OCI-LY1 (cell line): Measurements from ENCODE around the gene ADGRB2.

Experiments used
- H2AFZ ChIP-seq: fragments of 200-600 bp; sonication (generic), shearing (Covaris generic); 2 replicates; pipeline ENCODE4 v1.6.0; 2014; ENCODE audit warnings: antibody characterized with exemption, mild to moderate bottlenecking, low read length
- H3F3A ChIP-seq: fragments of 200-600 bp; sonication (generic), shearing (Covaris generic); 2 replicates; pipeline ENCODE4 v1.6.0; 2014; ENCODE audit warnings: mild to moderate bottlenecking, antibody characterized with exemption, low read length, moderate library complexity; ENCODE audit not compliant: insufficient read depth
- H3K27ac ChIP-seq: fragments of 200-600 bp; sonication (generic); 2 replicates; pipeline ENCODE4 v1.5.1; 2014; ENCODE audit warnings: low read length, mixed run types, mild to moderate bottlenecking, low read depth; ENCODE audit not compliant: poor library complexity, severe bottlenecking
- H3K27me3 ChIP-seq: fragments of 200-600 bp; sonication (generic); 2 replicates; pipeline ENCODE4 v1.6.0; 2014; ENCODE audit warnings: antibody characterized with exemption, mild to moderate bottlenecking, low read length, moderate library complexity; ENCODE audit not compliant: insufficient read depth
- H3K36me3 ChIP-seq: fragments of 200-600 bp; sonication (generic); 2 replicates; pipeline ENCODE4 v1.6.1; 2014; ENCODE audit warnings: mild to moderate bottlenecking, antibody characterized with exemption, low read length, moderate library complexity, mixed read lengths; ENCODE audit not compliant: insufficient read depth
- H3K4me1 ChIP-seq: fragments of 200-600 bp; sonication (generic); 2 replicates; pipeline ENCODE4 v1.5.1; 2014; ENCODE audit warnings: mild to moderate bottlenecking, low read length, moderate library complexity; ENCODE audit not compliant: insufficient read depth, severe bottlenecking
- H3K4me2 ChIP-seq: fragments of 200-600 bp; sonication (generic), shearing (Covaris generic); 2 replicates; pipeline ENCODE4 v1.6.1; 2014; ENCODE audit warnings: low read length
- H3K4me3 ChIP-seq: fragments of 200-600 bp; sonication (generic); 2 replicates; pipeline ENCODE4 v1.5.1; 2014; ENCODE audit warnings: low read length, low read depth, mild to moderate bottlenecking, mixed read lengths; ENCODE audit not compliant: poor library complexity, severe bottlenecking
- H3K79me2 ChIP-seq: fragments of 200-600 bp; shearing (Covaris generic); 2 replicates; pipeline ENCODE4 v1.6.1; 2016; ENCODE audit warnings: mixed run types, low read length, mixed read lengths; ENCODE audit not compliant: insufficient read depth
- H3K9ac ChIP-seq: fragments of 200-600 bp; sonication (generic), shearing (Covaris generic); 2 replicates; pipeline ENCODE4 v1.6.1; 2014; ENCODE audit warnings: mild to moderate bottlenecking, low read length, mixed read lengths
- H3K9me2 ChIP-seq: fragments of 200-600 bp; sonication (generic), shearing (Covaris generic); 2 replicates; pipeline ENCODE4 v1.6.1; 2014; ENCODE audit warnings: low read depth, mild to moderate bottlenecking, low read length, mixed read lengths
- H3K9me3 ChIP-seq: fragments of 200-600 bp; shearing (Covaris generic); 2 replicates; pipeline ENCODE4 v1.6.1; 2014; ENCODE audit warnings: low read length, mixed read lengths
- H4K20me1 ChIP-seq: fragments of 200-600 bp; sonication (generic), shearing (Covaris generic); 2 replicates; pipeline ENCODE4 v1.6.0; 2016; ENCODE audit warnings: mild to moderate bottlenecking, low read length; ENCODE audit not compliant: insufficient read depth
- EZH2 ChIP-seq: fragments of 200-600 bp; sonication (generic), shearing (Covaris generic); IDR thresholded peaks from 2 replicates; pipeline ENCODE4 v1.8.0; 2017; ENCODE audit warnings: borderline replicate concordance, mixed run types, mild to moderate bottlenecking, antibody characterized with exemption, low read length, moderate library complexity, mixed read lengths
- TF ChIP-seq, protein P1 (sequence below): fragments of 200-600 bp; sonication (generic), shearing (Covaris generic); IDR thresholded peaks from 2 replicates; pipeline ENCODE4 v1.5.1; 2017; ENCODE audit warnings: mild to moderate bottlenecking, antibody characterized with exemption, low read length, moderate library complexity, mixed read lengths

Gene ADGRB2

DNA sequence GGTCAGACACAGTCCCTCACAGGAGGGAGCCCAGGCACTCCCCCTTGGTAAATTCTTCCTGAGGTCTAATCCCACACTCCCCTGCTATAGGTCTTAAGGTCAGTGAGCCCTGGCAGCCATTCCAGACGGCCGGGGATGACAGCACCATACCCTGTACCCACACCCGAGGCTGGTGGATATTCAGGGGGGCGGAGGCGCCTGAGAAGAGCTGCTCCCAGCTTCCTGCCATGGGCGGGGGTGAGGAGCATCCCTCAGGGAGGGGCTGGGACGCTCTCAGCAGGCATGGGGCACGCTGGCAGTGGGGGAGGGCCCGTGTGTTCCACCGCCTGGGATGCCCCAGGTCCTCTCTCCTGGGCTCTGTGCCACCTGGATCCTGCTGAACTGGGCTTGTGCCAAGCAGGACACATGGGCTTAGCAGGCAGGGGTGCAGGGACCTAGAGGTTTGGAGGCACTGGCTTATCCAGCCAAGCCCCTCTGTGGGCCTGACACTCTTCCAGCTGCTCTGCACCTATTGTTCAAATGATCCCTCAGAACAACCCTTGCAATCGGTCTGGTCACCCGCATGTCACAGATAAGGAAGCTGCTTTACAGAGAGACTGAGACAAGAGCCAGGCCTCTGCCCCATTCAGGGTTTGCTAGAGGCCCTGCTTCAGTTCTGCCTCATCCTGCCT, 5.7 kb upstream of the ADGRB2 start:
- H3K4me1 ChIP-seq = peaks cover 44% of the 10 kb centered on the region
- H3K9ac ChIP-seq = no peak overlapping the region
- no peaks in the 10 kb centered on the region for H3K36me3 ChIP-seq
- H3K4me2 ChIP-seq = no peak overlapping the region
- H3K27me3 ChIP-seq = peaks cover 5% of the 10 kb centered on the region; the same call in 1 of the 2 replicates
- no peaks in the 10 kb centered on the region for H3K79me2 ChIP-seq
- H3K27ac ChIP-seq = no peak overlapping the region
- no peak overlapping the region for H3K4me3 ChIP-seq
- H2AFZ ChIP-seq = no peak overlapping the region
- no peaks in the 10 kb centered on the region for H3K9me3 ChIP-seq
- TF ChIP-seq EZH2 = no peak
- TF ChIP-seq, protein P1, sequence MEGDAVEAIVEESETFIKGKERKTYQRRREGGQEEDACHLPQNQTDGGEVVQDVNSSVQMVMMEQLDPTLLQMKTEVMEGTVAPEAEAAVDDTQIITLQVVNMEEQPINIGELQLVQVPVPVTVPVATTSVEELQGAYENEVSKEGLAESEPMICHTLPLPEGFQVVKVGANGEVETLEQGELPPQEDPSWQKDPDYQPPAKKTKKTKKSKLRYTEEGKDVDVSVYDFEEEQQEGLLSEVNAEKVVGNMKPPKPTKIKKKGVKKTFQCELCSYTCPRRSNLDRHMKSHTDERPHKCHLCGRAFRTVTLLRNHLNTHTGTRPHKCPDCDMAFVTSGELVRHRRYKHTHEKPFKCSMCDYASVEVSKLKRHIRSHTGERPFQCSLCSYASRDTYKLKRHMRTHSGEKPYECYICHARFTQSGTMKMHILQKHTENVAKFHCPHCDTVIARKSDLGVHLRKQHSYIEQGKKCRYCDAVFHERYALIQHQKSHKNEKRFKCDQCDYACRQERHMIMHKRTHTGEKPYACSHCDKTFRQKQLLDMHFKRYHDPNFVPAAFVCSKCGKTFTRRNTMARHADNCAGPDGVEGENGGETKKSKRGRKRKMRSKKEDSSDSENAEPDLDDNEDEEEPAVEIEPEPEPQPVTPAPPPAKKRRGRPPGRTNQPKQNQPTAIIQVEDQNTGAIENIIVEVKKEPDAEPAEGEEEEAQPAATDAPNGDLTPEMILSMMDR = no peak
- no peaks in the 10 kb centered on the region for H4K20me1 ChIP-seq
- no peaks in the 10 kb centered on the region for H3F3A ChIP-seq
- no peaks in the 10 kb centered on the region for H3K9me2 ChIP-seq

- Histone ChIP-seq H3K27me3 (peaks cover 5% of the 10 kb centered on the region; the same call in 1 of the 2 replicates), H3K4me2 (peak overlapping the region; percentile 15; the same call in 1 of the 2 replicates), H3K36me3 (no peaks in the 10 kb centered on the region), H3K4me3 (no peak overlapping the region), H3F3A (no peaks in the 10 kb centered on the region), H3K4me1 (peaks cover 50% of the 10 kb centered on the region), H3K9me3 (no peaks in the 10 kb centered on the region), H2AFZ (no peak overlapping the region), H3K27ac (peak overlapping the region; percentile 61), H3K9me2 (no peaks in the 10 kb centered on the region), H3K9ac (no peak overlapping the region), H3K79me2 (no peaks in the 10 kb centered on the region), H4K20me1 (no peaks in the 10 kb centered on the region)
- TF ChIP-seq, protein P1 = no peak
- no peak for TF ChIP-seq EZH2
Observed at GRCh38 chr1:31768939-31769704, 5.0 kb upstream of the ADGRB2 start.

GRCh38 chr1:31768407-31768907, 4.3 kb upstream of the ADGRB2 start:
- Histone ChIP-seq H3K4me3 (no peak overlapping the region), H3K9me2 (no peaks in the 10 kb centered on the region), H3K79me2 (no peaks in the 10 kb centered on the region), H3K9me3 (no peaks in the 10 kb centered on the region), H3K27me3 (peaks cover 5% of the 10 kb centered on the region; the same call in 1 of the 2 replicates), H3K4me1 (peaks cover 51% of the 10 kb centered on the region), H4K20me1 (no peaks in the 10 kb centered on the region), H3K36me3 (no peaks in the 10 kb centered on the region), H3K4me2 (peak overlapping the region; percentile 15; the same call in 1 of the 2 replicates), H3K27ac (peak overlapping the region; percentile 61), H2AFZ (no peak overlapping the region), H3F3A (no peaks in the 10 kb centered on the region), H3K9ac (no peak overlapping the region)
- TF ChIP-seq EZH2 = no peak
- TF ChIP-seq, protein P1 = no peak
